ENCODE measurements around the gene CLDN12. TPM values are rescaled to one million over a fixed set of nuclear protein-coding genes. Genes with fewer than 3 reads are reported as not detected.

Gene CLDN12
- total and polyA plus RNA-seq, 2 donors (not counting 1 experiment from before 2014, with no cell fraction given) = 1.2 to 14.1 TPM

DNA sequence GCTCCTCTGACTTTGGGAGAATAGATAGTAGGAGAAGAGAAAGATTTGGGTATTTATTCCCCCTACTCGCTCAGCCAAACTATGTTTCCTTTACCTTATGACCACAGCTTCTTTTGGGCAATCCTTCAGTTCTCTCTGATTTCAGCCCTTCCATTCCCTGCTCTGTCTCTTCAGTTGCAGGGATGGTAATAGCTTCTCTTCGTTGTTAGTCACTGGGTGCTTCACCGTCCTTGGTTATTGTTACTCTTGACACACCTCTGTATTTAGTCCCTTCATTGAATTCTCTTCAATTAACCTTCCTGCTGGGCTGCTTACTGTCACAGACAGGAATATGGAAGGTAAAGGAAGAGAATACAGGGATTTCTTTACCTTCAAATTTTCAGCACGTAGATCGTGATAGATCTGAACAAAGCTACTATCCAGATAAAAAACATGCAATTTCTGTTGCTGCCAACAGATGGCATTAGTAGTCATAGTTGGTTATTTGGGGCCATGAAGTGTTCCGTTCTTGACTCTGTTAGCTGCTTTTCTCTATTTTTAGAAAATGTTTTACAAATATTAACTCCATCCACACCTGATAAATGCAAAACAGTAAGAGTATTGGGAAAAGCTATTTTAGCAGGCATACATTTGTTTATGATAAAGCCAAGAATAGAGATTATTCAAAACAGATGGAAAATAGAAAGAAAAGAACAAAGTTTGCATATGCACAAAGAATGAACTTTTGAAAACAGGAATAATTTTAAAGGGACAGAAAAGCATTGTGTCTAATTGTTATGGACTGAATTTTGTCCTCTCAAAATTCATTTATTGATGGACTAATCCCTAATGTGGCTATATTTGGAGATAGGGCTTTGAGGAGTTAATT lies 52.1 kb downstream of the CLDN12 start:
- H3K27ac Mint-ChIP-seq = peak overlapping the region; percentile 48

More for the DNA sequence above, 52.1 kb downstream of the CLDN12 start:
- H3K4me1 ChIP-seq (ENCODE audit: control insufficient read depth in 2 of 2, insufficient read depth in 2 of 2, low read length in 2 of 2) = peaks cover 5 to 8% of the 10 kb centered on the region in 2 donors
- intact Hi-C loops (cut with micrococcal nuclease) = loop anchor here (1.0 kb wide), 4 partner anchors 141 to 1425 kb away; partner anchors contain the start of genes CDK14 and MTERF1
- no peaks in the 10 kb centered on the region for H3K36me3 ChIP-seq (replicated peaks in 1 of 2; ENCODE audit: control extremely low read depth in 1 of 2, control insufficient read depth in 1 of 2, extremely low read depth in 1 of 2, insufficient read depth in 2 of 2, low read length in 1 of 2)
- H3K79me2 ChIP-seq (ENCODE audit: control insufficient read depth, insufficient read depth, low read length) = no peaks in the 10 kb centered on the region
- no peaks in the 10 kb centered on the region for H3K9me3 ChIP-seq (ENCODE audit: control extremely low read depth in 1 of 3, control insufficient read depth in 2 of 3, insufficient read depth in 1 of 3, low read length in 2 of 3)
- H3K27me3 ChIP-seq (replicated peaks in 1 of 4; ENCODE audit: control extremely low read depth in 1 of 4, control insufficient read depth in 3 of 4, insufficient read depth in 4 of 4, low read length in 3 of 4) = peaks cover 0 to 3% (median 0%) of the 10 kb centered on the region in 4 experiments
- WGBS (ENCODE audit: insufficient coverage) = 40% methylated on average over 1 of the region's 6 CpGs
- peaks cover 7% of the 10 kb centered on the region for H3K4me1 Mint-ChIP-seq
- peak overlapping the region in 1 of 5 experiments; percentile 23 for H3K4me3 ChIP-seq (ENCODE audit: control extremely low read depth in 1 of 5, extremely low read depth in 1 of 5, insufficient read depth in 1 of 5, low read depth in 2 of 5, low read length in 4 of 5)
- ChIA-PET CTCF (interaction anchor here (0.7 to 5.4 kb wide), 35 partner anchors 8 to 1422 kb away, joined by 3 to 75 read pairs (median 4); no protein-coding TSS in a partner anchor), POLR2A (no interaction called here)
- peak overlapping the region; percentile 69 for H3K4me3 Mint-ChIP-seq
- peak overlapping the region; percentile 59 for H2AFZ ChIP-seq (ENCODE audit: insufficient read depth, low read depth, low read length, poor library complexity, severe bottlenecking)
- DNase-seq (peak; percentile 67), ATAC-seq (ENCODE audit: low read depth) (peak; percentile 74)
- TF ChIP-seq, protein P1, sequence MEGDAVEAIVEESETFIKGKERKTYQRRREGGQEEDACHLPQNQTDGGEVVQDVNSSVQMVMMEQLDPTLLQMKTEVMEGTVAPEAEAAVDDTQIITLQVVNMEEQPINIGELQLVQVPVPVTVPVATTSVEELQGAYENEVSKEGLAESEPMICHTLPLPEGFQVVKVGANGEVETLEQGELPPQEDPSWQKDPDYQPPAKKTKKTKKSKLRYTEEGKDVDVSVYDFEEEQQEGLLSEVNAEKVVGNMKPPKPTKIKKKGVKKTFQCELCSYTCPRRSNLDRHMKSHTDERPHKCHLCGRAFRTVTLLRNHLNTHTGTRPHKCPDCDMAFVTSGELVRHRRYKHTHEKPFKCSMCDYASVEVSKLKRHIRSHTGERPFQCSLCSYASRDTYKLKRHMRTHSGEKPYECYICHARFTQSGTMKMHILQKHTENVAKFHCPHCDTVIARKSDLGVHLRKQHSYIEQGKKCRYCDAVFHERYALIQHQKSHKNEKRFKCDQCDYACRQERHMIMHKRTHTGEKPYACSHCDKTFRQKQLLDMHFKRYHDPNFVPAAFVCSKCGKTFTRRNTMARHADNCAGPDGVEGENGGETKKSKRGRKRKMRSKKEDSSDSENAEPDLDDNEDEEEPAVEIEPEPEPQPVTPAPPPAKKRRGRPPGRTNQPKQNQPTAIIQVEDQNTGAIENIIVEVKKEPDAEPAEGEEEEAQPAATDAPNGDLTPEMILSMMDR (IDR thresholded peaks at IDR 0.05) = peak; percentile 83
- no peak for TF ChIP-seq EZH2 (IDR thresholded peaks at IDR 0.05; ENCODE audit: borderline replicate concordance, insufficient read depth, low read depth, low read length, poor library complexity, severe bottlenecking)
- peaks cover 10% of the 10 kb centered on the region for H3K27me3 Mint-ChIP-seq
- H3K27ac ChIP-seq (ENCODE audit: low read length in 2 of 2) = no peak overlapping the region
- H4K20me1 ChIP-seq (ENCODE audit: control insufficient read depth, insufficient read depth, low read length, poor library complexity, severe bottlenecking) = no peaks in the 10 kb centered on the region
- peak overlapping the region; percentile 44 for H3K4me2 ChIP-seq (replicated peaks; ENCODE audit: low read depth, low read length, poor library complexity, severe bottlenecking)
- peak overlapping the region; percentile 17 for H3K9ac ChIP-seq (ENCODE audit: low read length)
- no peaks in the 10 kb centered on the region for H3K9me3 Mint-ChIP-seq (ENCODE audit: insufficient read depth)
